Activated T-helper 1 cell treated with anti-CD3 and anti-CD28 coated beads, Interleukin-12 subunit alpha, Interleukin-12 subunit beta, Interleukin-2, Interleukin-4 antibody, amounts not matched to agents 30 ng/mL and 10 ng/mL and 1 ng/mL, durations not matched to agents 14 hours and 24 hours and 36 hours (primary cell): ENCODE data around the gene TMTC2. TPM values are rescaled to one million over a fixed set of nuclear protein-coding genes. Genes with fewer than 3 reads are reported as not detected.

Experiments used
- DNase-seq: peaks from one replicate; pipeline ENCODE4 v3.0.0; 2021; ENCODE audit warnings: low spot score
- H3K27ac Mint-ChIP-seq: one replicate; pipeline ENCODE4 v1.8.0; 2021; ENCODE audit warnings: mild to moderate bottlenecking, mixed read lengths
- H3K27me3 Mint-ChIP-seq: one replicate; pipeline ENCODE4 v1.8.0; 2022; ENCODE audit warnings: mild to moderate bottlenecking, moderate library complexity, mixed read lengths; ENCODE audit not compliant: insufficient read depth
- H3K36me3 Mint-ChIP-seq: one replicate; pipeline ENCODE4 v1.8.0; 2021; ENCODE audit warnings: low read depth, mixed read lengths
- H3K4me1 Mint-ChIP-seq: one replicate; pipeline ENCODE4 v1.8.0; 2021; ENCODE audit warnings: low read depth, mixed read lengths
- H3K4me3 Mint-ChIP-seq: one replicate; pipeline ENCODE4 v1.8.0; 2021; ENCODE audit warnings: mild to moderate bottlenecking, moderate library complexity, mixed read lengths
- H3K9me3 Mint-ChIP-seq: one replicate; pipeline ENCODE4 v1.8.0; 2021; ENCODE audit warnings: mixed read lengths
- intact Hi-C: fragments of 100-400 bp; cut with micrococcal nuclease; formaldehyde crosslinking; loops from one replicate; pipeline ENCODE4 v1.15.1; 2024
- total RNA-seq: library from RNA; stranded (reverse); gene quantifications from 2 replicates; pipeline ENCODE4 v1.2.3, GENCODE V29; 2022

The TMTC2 gene
- total RNA-seq, 1 donor from 2014 or later: 2.6 TPM

DNA sequence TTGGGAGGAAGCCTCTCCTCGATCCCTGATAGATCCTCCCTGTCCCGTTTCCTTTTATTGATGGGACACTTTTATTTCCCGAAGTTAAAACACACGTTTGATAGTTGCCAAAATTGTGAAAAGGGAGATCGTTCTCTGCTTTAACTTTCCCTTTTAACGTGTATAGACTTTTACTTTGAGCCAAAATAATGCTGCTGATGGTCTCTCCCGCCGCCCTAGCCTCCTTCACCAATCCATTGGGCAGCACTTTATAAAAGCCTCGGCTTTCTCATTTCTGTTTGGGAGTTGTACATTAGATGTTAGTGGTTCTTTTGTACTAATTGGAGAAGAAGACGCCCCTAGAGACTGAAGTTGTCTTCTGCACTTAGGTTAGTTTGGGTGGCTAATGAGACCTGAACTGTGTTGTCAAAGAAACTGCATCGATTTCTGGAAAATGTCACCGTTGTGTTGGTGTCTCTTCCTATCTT lies 1.4 kb downstream of the TMTC2 start:
- DNase-seq: no peak
- H3K27me3 Mint-ChIP-seq: peaks cover 3% of the 10 kb centered on the region
- intact Hi-C loops: loop anchor here (5.0 to 10.0 kb wide), 3 partner anchors 119 to 317 kb away; no protein-coding TSS in a partner anchor
- peaks cover 6% of the 10 kb centered on the region for H3K36me3 Mint-ChIP-seq
- peak overlapping the region; percentile 92 for H3K4me3 Mint-ChIP-seq
- H3K9me3 Mint-ChIP-seq: no peaks in the 10 kb centered on the region
- H3K27ac Mint-ChIP-seq: peak overlapping the region; percentile 92
- peaks cover 40% of the 10 kb centered on the region for H3K4me1 Mint-ChIP-seq

DNA sequence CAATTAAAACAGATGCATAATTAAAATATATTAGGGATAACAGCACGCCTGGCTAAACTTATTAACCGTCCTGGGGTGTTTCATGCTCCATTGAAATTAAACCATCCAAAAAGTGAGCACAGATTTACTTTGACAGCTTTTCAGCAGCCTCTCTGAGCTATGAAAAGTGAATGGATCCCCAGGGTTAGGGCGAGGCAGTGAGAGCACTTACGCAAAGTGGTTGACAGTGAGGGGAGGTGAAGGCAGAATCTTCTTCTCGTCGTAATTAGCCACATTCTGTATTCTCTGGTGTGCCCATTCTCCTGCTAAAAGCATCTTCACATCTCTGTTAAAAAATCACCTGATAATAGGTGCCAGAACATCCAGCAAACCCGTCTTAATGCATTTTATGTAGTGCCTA lies 1.9 kb downstream of the TMTC2 start:
- Mint-ChIP-seq H3K36me3 (peaks cover 10% of the 10 kb centered on the region), H3K9me3 (no peaks in the 10 kb centered on the region), H3K4me3 (peak overlapping the region; percentile 92), H3K27me3 (peaks cover 1% of the 10 kb centered on the region), H3K27ac (no peak overlapping the region), H3K4me1 (peaks cover 40% of the 10 kb centered on the region)
- DNase-seq: no peak
- intact Hi-C loops: loop anchor here (5.0 to 10.0 kb wide), 3 partner anchors 119 to 316 kb away; no protein-coding TSS in a partner anchor

- intact Hi-C loops: no loop called here
- Mint-ChIP-seq H3K36me3 (peaks cover 10% of the 10 kb centered on the region), H3K9me3 (no peaks in the 10 kb centered on the region), H3K27ac (no peak overlapping the region), H3K27me3 (peaks cover 1% of the 10 kb centered on the region), H3K4me1 (peaks cover 40% of the 10 kb centered on the region), H3K4me3 (no peak overlapping the region)
- DNase-seq: no peak
Observed at GRCh38 chr12:82690006-82690405, 3.3 kb downstream of the TMTC2 start.

DNA sequence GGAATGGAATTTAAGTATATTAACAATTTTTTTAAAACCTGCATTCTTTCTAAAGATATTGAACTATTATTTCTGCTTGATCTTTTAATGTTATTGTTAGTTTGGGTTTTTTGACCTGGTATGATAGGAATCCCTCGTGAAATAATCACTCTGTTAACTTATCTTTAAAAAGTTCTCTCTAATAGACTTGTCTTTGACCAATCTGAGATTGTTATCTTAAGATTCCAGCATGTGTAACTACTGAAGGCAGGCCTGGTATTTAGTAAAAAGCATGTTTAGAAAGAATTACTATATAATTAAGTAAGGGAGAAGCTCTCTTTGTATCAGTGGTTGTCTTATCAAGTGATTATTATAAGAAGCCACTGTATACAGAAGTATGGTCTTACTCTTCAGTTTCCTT lies 4.8 kb downstream of the TMTC2 start:
- peaks cover 1% of the 10 kb centered on the region for H3K27me3 Mint-ChIP-seq
- no peak overlapping the region for H3K27ac Mint-ChIP-seq
- DNase-seq: no peak
- no peaks in the 10 kb centered on the region for H3K9me3 Mint-ChIP-seq
- H3K36me3 Mint-ChIP-seq: peaks cover 10% of the 10 kb centered on the region
- peaks cover 29% of the 10 kb centered on the region for H3K4me1 Mint-ChIP-seq
- no peak overlapping the region for H3K4me3 Mint-ChIP-seq
- intact Hi-C loops: no loop called here

GRCh38 chr12:82694276-82694675 lies 7.6 kb downstream of the TMTC2 start:
- DNase-seq: no peak
- intact Hi-C loops: no loop called here
- H3K4me1 Mint-ChIP-seq: peaks cover 16% of the 10 kb centered on the region

DNA sequence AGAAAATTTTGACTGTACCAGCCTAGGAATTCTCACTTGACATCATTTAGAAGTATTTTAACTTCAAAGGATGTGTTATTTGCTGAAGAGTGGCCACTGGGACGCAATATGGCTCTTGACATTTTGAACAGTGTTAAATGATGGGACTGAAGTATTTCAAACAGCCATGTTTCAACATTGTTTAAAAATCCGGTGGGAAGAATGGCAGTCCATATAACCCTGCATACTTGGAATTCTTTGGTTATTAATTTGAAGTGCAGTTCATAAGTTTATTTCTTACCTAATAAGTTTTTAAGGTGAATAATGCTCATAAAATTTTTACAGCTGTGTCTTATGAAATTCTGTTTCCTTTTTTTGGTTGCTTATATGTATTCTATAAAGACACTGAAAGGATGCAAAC lies 8.3 kb downstream of the TMTC2 start:
- DNase-seq: no peak
- Mint-ChIP-seq H3K36me3 (peaks cover 6% of the 10 kb centered on the region), H3K27me3 (no peaks in the 10 kb centered on the region), H3K9me3 (no peaks in the 10 kb centered on the region), H3K4me3 (no peak overlapping the region), H3K4me1 (peaks cover 9% of the 10 kb centered on the region), H3K27ac (no peak overlapping the region)
- intact Hi-C loops: no loop called here

More at GRCh38 chr12:82694276-82694675, 7.6 kb downstream of the TMTC2 start:
- H3K36me3 Mint-ChIP-seq: peaks cover 10% of the 10 kb centered on the region
- H3K27me3 Mint-ChIP-seq: no peaks in the 10 kb centered on the region
- H3K4me3 Mint-ChIP-seq: no peak overlapping the region
- H3K27ac Mint-ChIP-seq: no peak overlapping the region
- H3K9me3 Mint-ChIP-seq: no peaks in the 10 kb centered on the region

- no peak for DNase-seq
- peaks cover 3% of the 10 kb centered on the region for H3K4me1 Mint-ChIP-seq
- H3K27me3 Mint-ChIP-seq: no peaks in the 10 kb centered on the region
- H3K36me3 Mint-ChIP-seq: peaks cover 4% of the 10 kb centered on the region
- H3K27ac Mint-ChIP-seq: no peak overlapping the region
- intact Hi-C loops: no loop called here
- H3K9me3 Mint-ChIP-seq: no peaks in the 10 kb centered on the region
- H3K4me3 Mint-ChIP-seq: no peak overlapping the region
Observed at GRCh38 chr12:82695531-82695930, 8.8 kb downstream of the TMTC2 start.

GRCh38 chr12:82696543-82696942 lies 9.8 kb downstream of the TMTC2 start:
- intact Hi-C loops: no loop called here
- Mint-ChIP-seq H3K27me3 (no peaks in the 10 kb centered on the region), H3K27ac (no peak overlapping the region), H3K4me1 (no peaks in the 10 kb centered on the region), H3K36me3 (peaks cover 4% of the 10 kb centered on the region), H3K9me3 (no peaks in the 10 kb centered on the region), H3K4me3 (no peak overlapping the region)
- no peak for DNase-seq

DNA sequence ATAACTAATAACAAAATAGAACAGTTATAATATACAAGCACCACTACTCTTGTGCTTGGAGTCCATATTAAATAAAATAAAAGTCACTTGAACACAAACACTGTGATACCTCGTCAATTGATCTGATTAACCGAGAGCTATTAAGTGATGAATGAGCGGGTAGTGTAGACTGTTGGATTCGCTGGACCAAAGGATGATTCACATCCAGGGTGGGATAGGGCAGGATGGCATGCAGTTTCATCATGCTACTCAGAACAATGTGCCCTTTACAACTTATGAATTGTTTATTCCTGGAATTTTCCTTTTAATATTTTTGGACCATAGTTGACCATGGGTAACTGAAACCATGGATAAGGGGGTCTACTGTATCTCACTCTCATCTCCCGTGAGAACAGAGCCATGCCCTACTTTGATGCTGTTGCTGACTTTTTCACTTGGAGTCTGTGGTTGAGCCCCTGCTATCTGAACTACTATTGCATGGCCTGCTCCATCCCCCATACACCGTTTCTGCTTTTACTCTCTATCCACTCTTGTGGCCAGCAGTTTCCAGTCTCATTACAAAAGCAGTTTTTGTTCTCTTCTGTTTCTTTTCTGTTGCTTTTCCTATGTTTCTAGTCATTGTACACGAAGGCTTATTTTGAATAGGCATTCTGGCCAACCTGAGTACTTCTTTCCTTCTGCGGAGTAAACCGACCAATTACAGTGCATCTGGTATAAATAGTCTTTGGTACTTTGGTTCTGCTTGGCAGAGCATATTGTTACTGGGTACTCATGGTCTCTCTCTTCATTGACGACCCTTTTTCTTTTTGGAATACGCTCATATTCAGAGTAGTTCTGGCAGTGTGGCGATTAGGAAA lies 12.2 kb downstream of the TMTC2 start:
- Mint-ChIP-seq H3K4me3 (no peak overlapping the region), H3K9me3 (no peaks in the 10 kb centered on the region), H3K27ac (no peak overlapping the region), H3K27me3 (no peaks in the 10 kb centered on the region), H3K36me3 (no peaks in the 10 kb centered on the region), H3K4me1 (no peaks in the 10 kb centered on the region)
- intact Hi-C loops: no loop called here
- no peak for DNase-seq

GRCh38 chr12:82705774-82706173 lies 19.1 kb downstream of the TMTC2 start:
- no peak for DNase-seq
- no peak overlapping the region for H3K27ac Mint-ChIP-seq
- H3K27me3 Mint-ChIP-seq: no peaks in the 10 kb centered on the region
- H3K4me3 Mint-ChIP-seq: no peak overlapping the region
- H3K36me3 Mint-ChIP-seq: peaks cover 3% of the 10 kb centered on the region
- intact Hi-C loops: no loop called here
- H3K9me3 Mint-ChIP-seq: no peaks in the 10 kb centered on the region
- H3K4me1 Mint-ChIP-seq: peaks cover 26% of the 10 kb centered on the region

DNA sequence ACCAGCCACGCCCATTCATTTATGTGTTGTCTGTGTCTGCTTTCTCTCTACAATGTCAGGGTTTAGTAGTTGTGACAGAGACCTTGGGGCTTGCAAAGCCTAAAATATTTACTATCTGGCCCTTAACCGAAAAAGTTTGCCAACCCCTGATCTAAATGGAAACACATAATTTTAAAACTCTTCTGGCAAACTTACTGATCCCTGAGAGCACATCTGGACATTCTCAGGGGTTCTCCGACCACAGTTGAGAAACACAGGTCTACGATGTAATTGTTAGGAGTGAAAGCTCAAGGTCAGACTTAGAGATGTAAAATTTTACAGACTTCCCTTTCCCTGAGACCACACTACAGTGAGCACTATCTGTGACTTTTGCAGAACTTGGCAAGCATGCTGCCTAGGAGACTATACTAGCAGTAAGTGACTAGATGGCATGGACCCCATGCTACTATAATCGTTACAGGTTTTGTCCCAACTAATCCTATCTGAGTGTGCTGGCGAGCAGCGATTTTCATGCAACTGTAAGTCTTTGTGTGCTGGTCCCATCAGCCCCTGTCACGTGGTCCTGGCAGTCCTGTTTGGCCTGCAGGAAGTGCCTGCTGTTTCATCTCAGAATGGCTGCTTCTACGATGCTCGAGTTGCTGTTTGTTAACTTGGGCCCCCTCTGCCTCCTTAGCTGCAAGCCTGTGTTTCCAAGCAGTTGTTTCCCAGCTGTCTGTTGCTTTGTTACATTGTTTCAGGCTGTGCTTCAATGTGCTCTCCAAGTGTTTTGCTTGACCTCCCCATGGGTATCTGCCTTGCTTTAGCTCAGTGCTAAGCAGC lies 21.6 kb downstream of the TMTC2 start:
- H3K36me3 Mint-ChIP-seq: peaks cover 7% of the 10 kb centered on the region
- H3K27me3 Mint-ChIP-seq: no peaks in the 10 kb centered on the region
- H3K27ac Mint-ChIP-seq: no peak overlapping the region
- peaks cover 26% of the 10 kb centered on the region for H3K4me1 Mint-ChIP-seq
- no peak for DNase-seq
- intact Hi-C loops: no loop called here
- H3K4me3 Mint-ChIP-seq: no peak overlapping the region
- no peaks in the 10 kb centered on the region for H3K9me3 Mint-ChIP-seq

GRCh38 chr12:82709794-82710355 lies 23.2 kb downstream of the TMTC2 start:
- Mint-ChIP-seq H3K36me3 (peaks cover 5% of the 10 kb centered on the region), H3K4me3 (no peak overlapping the region), H3K27me3 (no peaks in the 10 kb centered on the region)

DNA sequence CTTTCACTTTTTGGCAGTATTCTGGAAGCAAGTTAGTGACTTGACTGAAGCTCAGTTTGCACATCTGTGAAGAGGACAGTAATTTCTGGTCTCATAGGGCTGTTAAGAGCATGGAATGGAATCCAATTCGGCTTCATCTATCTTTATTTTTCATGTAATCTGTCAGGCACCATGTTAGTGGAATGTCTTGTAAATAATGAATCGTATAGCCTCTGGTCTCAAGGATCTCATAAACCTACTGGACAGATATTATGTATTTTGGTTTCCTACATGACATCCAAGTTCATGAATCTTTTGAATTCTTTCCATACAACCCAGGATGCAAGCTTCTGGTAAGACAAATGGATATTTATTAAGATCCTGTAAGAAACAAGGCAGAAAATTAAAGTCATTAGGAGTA lies 24.0 kb downstream of the TMTC2 start:
- Mint-ChIP-seq H3K27ac (no peak overlapping the region), H3K4me1 (peaks cover 25% of the 10 kb centered on the region), H3K27me3 (no peaks in the 10 kb centered on the region), H3K4me3 (no peak overlapping the region), H3K36me3 (peaks cover 4% of the 10 kb centered on the region), H3K9me3 (no peaks in the 10 kb centered on the region)
- no peak for DNase-seq
- intact Hi-C loops: no loop called here

More at GRCh38 chr12:82709794-82710355, 23.2 kb downstream of the TMTC2 start:
- DNase-seq: no peak
- Mint-ChIP-seq H3K9me3 (no peaks in the 10 kb centered on the region), H3K27ac (no peak overlapping the region), H3K4me1 (peaks cover 26% of the 10 kb centered on the region)
- intact Hi-C loops: no loop called here
